Upper lobe of right lung (tissue), 1 donor: ENCODE results near the gene BPHL. TPM values are rescaled to one million over a fixed set of nuclear protein-coding genes. Genes with fewer than 3 reads are reported as not detected.

Experiments
- ATAC-seq: fragments of 200-7000 bp; cut with Tn5 transposase; one replicate; pipeline ENCODE4 v1.9.1; 2020; ENCODE audit warnings: mild to moderate bottlenecking, moderate library complexity
- DNase-seq: peaks from one replicate; pipeline ENCODE4 v3.0.0-alpha.2; 2020
- H3K27ac ChIP-seq: fragments of 200-600 bp; one replicate; pipeline ENCODE4 v1.8.0; 2022
- H3K27me3 ChIP-seq: fragments of 200-600 bp; one replicate; pipeline ENCODE4 v1.8.0; 2022; ENCODE audit warnings: mild to moderate bottlenecking
- H3K36me3 ChIP-seq: fragments of 200-600 bp; one replicate; pipeline ENCODE4 v1.8.0; 2022
- H3K4me1 ChIP-seq: fragments of 200-600 bp; one replicate; pipeline ENCODE4 v1.8.0; 2022
- H3K4me3 ChIP-seq: fragments of 200-600 bp; one replicate; pipeline ENCODE4 v1.8.0; 2022; ENCODE audit warnings: mild to moderate bottlenecking
- H3K9me3 ChIP-seq: fragments of 200-600 bp; one replicate; pipeline ENCODE4 v1.8.0; 2022
- CTCF ChIP-seq: fragments of 200-600 bp; IDR thresholded peaks from one replicate; pipeline ENCODE4 v1.8.0; 2022; ENCODE audit warnings: antibody characterized with exemption
- intact Hi-C: fragments of 100-400 bp; cut with DNase I; formaldehyde crosslinking; loops from one replicate; pipeline ENCODE4 v1.11.0; 2022
- total RNA-seq: library from RNA; stranded (reverse); fragmentation: NEBNext Ultra II Directional; extraction: Animal tissue kit (Norgen Biotek cat#: 25700); gene quantifications from one replicate; pipeline ENCODE4 v1.2.1, GENCODE V29; 2021
- donor health status: DM: no; HTN: yes; CAD: no; lungs with severe emphysema.

BPHL gene
- total RNA-seq, 1 donor from 2014 or later: 7.6 TPM

DNA sequence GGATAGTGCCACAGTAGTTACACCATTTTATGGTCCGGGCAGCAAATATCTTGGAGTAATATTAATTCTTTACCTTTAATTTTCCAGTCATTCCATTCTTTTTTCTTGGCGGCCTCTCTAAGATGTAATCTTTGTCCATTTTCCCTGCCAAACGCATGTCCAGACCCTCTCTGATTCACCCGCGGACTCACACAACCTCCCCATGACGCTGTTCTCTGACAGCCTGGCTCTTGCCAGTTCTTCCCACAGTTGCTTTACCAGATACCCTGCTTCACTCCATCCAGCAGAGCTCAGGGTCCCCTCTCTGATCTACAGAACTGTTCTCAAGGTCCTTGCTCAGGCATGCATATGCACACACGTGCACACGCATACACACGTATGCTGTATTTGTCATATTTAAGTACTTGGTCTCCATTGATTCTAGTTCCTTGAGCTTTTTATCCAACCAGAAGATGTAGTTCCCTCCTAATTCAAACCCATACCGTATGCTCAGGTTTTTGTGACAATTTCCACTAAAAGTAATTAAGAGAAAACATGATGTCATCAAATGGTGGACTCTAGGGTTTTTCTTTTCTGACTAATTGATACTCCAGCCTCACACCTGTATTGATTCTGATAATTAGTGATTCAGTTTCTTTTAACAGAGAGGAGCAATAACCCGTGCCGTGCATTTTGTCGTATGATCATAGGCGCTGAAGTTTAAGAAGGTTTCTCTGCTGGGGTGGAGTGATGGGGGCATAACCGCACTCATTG is 10.0 kb downstream of the BPHL start:
- H3K4me1 ChIP-seq: no peaks in the 10 kb centered on the region
- peaks cover 4% of the 10 kb centered on the region for H3K36me3 ChIP-seq
- H3K27ac ChIP-seq: no peak overlapping the region
- H3K4me3 ChIP-seq: no peak overlapping the region
- intact Hi-C loops: no loop called here
- ATAC-seq: no peak
- no peaks in the 10 kb centered on the region for H3K9me3 ChIP-seq
- no peaks in the 10 kb centered on the region for H3K27me3 ChIP-seq
- no peak for TF ChIP-seq CTCF
- no peak for DNase-seq

GRCh38 chr6:3131695-3132094 is 13.2 kb downstream of the BPHL start:
- Histone ChIP-seq H3K4me3 (no peak overlapping the region), H3K27ac (no peak overlapping the region), H3K9me3 (no peaks in the 10 kb centered on the region), H3K4me1 (no peaks in the 10 kb centered on the region), H3K27me3 (no peaks in the 10 kb centered on the region), H3K36me3 (peaks cover 4% of the 10 kb centered on the region)
- DNase-seq (no peak), ATAC-seq (no peak)
- TF ChIP-seq CTCF: no peak
- intact Hi-C loops: no loop called here

DNA sequence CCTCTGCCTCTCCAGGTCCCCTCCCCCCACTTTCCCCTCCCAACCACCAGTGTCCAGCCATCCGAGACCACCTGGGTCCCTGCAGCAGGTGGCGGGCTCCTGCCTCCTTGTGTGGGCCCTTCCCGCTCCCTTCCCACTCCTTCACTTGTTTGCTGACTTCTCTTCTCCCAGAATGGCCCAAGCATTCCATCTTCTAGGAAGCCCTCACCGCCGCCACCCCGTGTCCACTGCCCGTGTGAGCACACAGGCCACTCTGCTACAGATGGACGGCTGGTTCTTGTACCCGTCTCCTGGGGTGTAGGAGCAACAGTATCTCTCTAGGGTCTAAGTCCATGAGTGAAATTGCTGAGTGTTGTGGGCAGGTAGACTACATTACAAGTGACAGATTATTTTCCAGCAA is 15.0 kb downstream of the BPHL start:
- H3K4me3 ChIP-seq: no peak overlapping the region
- intact Hi-C loops: no loop called here
- no peak overlapping the region for H3K27ac ChIP-seq
- DNase-seq (no peak), ATAC-seq (no peak)
- H3K9me3 ChIP-seq: no peaks in the 10 kb centered on the region
- no peaks in the 10 kb centered on the region for H3K4me1 ChIP-seq
- no peak for TF ChIP-seq CTCF
- H3K27me3 ChIP-seq: no peaks in the 10 kb centered on the region
- peaks cover 7% of the 10 kb centered on the region for H3K36me3 ChIP-seq

DNA sequence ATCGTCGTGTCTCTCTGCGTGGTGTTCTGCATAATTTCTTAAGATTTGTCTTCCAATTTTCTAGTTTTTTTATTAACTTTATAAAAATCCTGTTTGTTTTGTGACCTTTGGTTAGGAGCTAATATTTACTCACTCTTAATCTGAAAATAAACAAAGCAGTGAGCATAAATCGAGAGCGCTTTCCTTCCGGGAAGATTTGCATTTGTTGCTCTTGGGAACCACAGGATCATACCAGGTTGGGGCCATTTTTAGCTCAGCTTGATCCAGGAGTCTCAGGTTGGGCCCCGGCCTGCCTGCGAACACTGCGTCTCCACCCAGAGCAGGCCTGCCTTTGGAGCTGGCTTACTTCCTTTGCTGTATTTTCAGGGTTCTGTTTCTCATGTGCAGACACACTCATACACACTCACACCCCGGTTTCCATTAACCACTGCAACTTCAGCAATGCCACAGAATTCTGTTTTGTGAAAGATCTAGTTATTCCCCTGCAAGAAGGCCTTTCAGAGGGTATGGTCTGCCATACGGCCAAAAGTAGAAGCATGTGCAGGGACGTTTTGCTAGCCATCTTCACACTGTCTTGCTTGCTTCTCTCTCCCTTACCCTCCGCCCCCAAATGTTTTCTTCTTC is 17.3 kb downstream of the BPHL start:
- no peak overlapping the region for H3K27ac ChIP-seq

DNA sequence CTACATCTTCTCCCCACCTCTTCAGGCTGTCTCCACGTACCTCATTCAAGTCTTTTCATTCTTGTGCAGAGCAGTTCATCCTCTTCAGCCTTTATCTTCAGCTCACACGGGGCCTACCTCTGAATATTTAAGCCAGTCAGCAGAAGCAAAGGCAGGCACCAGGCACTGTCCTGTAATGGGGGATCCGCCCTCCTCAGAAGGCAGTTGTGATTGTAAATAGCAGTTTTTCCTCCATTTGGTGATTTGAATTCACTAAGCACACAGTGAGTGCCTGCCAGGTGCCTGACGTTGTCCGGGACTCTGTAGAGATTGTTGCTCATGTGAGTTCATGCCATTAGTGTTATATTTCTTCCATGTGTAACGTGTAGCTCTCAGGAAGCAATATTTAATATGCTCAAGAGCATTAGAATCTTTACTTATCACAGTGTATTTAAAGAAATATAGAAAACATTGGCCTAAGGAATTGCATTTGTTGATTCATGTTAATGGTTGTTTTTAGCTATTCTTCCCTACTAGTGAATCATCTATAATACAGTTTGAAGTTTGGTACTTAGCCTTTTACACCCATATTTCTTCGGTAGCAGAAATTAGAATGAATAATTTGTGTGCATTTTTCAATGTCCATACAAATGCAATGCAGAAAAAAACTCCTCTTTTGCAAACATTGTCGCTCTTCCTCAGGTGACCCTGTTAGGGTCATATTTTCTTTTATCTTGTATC is 17.9 kb downstream of the BPHL start:
- peaks cover 7% of the 10 kb centered on the region for H3K36me3 ChIP-seq
- no peaks in the 10 kb centered on the region for H3K9me3 ChIP-seq
- ATAC-seq (no peak), DNase-seq (no peak)
- no peaks in the 10 kb centered on the region for H3K27me3 ChIP-seq
- no peak overlapping the region for H3K27ac ChIP-seq
- H3K4me3 ChIP-seq: no peak overlapping the region
- no peak for TF ChIP-seq CTCF
- H3K4me1 ChIP-seq: peaks cover 9% of the 10 kb centered on the region
- intact Hi-C loops: no loop called here

More for the DNA sequence above, 17.3 kb downstream of the BPHL start:
- intact Hi-C loops: no loop called here
- ATAC-seq: no peak
- no peak for DNase-seq
- peaks cover 9% of the 10 kb centered on the region for H3K4me1 ChIP-seq
- H3K9me3 ChIP-seq: no peaks in the 10 kb centered on the region
- no peak for TF ChIP-seq CTCF
- no peak overlapping the region for H3K4me3 ChIP-seq
- H3K27me3 ChIP-seq: no peaks in the 10 kb centered on the region
- H3K36me3 ChIP-seq: peaks cover 7% of the 10 kb centered on the region
